EH (cell line): ENCODE data around the gene LAP3.
"Not testable (repeated sequence)": the region's sequence is repeated elsewhere in the genome, so short reads cannot be mapped to it uniquely, and the experiment has no call there.

Experiments
- DNase-seq: peaks from one replicate; pipeline ENCODE4 v3.0.0-alpha.2; 2015; ENCODE audit warnings: low read depth

LAP3 gene

DNA sequence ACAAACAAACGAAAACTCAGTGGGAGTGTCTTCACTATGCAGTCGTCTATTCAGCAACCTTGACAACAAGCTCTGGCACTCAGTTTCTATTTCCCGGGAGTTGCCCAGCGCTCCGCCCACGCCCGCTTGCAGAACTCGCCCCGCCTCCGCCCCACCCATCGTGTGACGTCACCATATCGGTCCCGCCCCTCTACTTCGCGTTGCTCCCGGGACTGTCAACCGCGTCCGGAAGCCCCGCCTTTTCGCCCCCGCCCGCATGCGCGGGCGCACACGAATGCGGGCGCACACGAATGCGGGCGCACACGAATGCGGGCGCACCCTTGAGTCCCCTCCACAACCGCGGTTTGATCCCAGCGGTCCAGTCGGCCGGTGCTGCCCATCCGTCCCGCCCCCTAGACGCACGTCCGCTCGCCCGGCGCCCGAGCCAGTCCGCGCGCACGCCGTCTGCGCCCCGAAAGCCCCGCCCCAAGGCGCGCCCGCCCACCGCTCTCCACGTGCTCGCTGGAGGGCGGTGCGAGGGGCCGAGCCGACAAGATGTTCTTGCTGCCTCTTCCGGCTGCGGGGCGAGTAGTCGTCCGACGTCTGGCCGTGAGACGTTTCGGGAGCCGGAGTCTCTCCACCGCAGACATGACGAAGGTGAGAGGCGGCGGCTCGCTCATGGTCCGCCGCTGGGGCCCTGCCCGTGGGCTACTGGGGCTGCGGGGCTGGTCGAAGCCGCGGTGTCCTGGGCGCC, at the start of gene LAP3:
LAP3 (plus strand) TSS at position 267 of the 733 bp plus-strand sequence; CDS start at position 535, 268 bp downstream.
- peak; percentile 96 for DNase-seq

DNA sequence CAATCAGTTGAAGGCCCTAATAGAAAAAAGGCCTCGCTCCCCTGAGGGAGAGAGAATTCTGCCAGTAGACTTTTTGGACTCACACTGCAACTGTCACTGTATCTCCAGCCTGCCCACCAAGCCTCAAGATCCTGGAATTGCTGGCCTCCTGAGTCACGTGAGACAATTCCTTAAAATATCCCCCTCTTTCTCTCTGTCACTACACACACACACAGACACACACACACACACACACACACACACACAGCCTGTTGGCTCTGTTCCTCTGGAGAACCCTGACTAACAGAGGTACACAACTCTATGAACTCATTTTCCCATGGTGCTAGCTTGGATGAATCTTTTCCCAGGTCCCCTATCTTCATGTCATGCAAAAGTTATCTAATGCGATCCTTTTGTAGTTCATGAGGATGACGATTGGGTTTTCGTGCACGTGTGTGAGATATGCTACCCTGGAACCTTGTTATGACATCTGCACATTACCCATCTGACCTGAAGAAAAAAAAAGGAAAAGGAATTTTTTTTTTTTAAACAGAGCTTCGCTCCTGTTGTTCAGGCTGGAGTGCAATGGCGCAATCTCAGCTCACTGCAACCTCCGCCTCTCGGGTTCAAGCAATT, 48.3 kb upstream of the LAP3 start:
- no peak for DNase-seq

DNA sequence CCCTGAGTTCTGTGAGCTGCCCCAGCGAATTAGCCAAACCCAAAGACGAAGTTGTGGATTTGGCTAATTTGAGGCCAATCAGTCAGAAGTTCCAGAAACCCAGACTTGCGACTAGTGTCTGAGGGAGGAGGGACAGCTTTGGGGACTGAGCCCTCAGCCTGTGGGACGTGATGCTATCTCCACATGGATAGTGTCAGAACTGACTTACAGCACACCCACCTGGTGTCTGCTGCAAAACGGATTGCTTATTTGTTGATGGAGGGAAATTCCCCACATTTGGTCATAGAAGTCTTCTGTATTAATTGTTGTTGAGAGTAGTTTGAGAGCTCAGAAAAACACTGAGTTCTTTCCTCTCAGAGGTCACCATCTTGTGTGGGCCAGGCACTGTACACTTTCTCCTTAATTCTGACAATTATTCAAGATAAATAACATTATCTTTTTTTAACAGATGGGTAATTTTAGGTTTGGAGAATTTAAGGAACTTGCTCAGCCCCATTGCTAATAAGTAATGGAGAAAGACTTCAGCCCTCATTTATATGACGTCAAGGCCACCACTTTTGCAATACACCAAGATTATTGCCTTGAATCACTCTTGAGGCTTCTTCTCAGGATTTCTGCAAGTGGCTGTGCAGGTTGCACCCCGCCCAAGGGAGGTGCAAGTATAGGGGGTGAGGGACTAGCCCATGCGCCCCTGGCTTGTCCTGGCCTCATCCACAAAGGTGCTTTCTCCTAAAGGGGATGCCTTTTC, 45.3 kb upstream of the LAP3 start:
- no peak for DNase-seq

DNA sequence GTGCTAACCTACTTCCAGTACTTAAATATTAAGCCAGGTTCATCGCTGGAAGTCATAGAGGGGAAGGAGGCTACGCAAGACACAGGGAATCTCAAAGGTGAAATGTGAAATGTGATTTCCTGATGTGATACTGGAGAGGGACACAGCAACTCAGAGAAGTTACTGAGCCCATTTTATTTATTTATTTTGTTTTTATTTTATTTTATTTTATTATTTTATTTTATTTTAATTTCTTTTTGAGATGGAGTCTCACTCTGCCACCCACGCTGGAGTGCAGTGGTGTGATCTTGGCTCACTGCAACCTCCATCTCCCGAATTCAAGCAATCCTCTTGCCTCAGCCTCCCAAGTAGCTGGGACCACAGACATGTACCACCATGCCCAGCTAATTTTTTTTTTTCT, 42.3 kb upstream of the LAP3 start:
- DNase-seq = no peak

DNA sequence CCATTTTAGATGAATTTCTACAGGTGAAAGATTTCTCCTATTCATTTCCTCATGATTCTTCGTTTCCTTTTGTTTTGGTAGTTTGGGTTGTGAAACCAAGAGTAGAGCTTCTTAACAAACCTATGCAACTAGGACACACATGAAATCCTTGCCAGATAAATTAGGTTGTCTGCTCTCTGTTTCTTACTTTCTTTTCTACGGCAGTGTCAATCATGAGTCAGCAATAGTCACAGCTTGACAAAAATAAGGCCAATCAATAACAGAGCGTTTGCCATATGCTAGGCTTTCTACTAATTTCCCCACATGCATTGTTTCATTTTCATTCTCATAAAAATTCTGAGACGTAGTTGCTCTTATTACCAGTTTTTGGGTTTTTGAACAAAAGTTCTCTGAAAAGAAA, 41.8 kb upstream of the LAP3 start:
- no peak for DNase-seq

DNA sequence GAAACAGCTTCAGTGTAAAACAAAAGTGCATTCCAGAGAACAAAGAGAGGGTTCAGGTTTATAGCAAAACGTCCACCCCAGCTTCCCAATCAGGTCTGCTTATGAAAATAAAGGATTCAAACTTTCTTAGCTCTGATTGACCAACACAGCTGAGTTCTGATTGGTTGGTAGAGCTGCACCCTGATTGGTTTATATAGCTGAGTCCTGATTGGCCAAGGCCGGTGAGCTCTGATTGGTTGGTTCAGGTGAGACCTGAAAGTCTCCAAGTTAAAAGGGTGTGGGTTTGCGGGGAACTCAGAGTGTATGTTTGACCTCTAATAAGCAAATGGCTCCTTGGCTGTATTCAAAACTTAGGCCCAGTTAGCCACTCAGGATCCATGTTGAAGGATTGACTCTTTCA, 41.1 kb upstream of the LAP3 start:
- peak; percentile 13 for DNase-seq

DNA sequence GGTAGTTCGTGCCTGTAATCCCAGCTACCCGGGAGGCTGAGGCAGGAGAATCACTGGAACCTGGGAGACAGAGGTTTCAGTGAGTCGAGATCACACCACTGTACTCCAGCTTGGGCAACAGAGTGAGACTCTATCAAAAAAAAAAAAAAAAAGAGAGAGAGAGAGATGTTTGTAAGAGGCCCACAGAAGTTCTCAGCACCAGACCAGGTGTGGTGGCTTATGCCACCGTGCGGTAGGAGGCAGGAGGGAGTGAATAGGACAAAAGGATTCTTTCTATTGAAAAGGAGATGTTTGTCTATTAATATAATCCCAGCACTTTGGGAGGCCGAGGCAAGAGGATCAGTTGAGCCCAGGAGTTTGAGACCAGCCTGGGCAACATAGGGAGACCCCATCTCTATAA, 39.9 kb upstream of the LAP3 start:
- not testable (repeated sequence) for DNase-seq

DNA sequence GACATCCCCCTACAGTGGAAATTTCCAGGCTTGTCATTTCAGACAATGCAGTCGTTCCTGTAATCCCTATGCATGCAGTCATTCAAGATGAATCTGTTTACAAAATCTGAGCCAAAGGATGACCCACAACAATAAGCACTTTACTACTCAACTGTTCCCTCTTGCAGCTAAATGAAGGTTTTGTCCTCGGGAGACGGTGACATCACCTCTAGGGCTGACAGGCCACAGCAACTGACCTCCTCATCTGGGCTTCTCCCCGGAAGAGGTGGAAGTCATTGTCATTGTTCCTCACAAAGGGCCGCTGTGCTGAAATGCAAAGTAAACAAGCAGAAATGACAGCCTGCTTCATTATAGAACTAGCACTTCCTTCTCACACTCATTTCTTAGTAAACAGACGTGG, 32.8 kb upstream of the LAP3 start:
- peak; percentile 16 for DNase-seq

DNA sequence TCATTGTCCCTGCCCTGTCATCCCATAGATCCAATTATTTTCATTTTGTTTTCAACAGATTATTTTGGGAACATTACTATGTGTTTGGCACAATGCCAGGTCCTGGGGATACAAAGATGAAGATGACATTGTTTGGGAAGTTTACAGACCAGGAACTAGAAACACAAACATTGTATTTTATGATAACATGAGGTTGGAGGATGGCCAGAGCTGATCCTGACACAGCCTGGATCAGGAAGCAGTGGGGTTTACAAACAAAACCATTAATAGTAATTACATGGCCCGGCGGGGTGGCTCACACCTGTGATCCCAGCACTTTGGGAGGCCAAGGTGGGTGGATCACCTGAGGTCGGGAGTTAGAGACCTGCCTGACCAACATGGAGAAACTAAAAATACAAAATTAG, 32.2 kb upstream of the LAP3 start:
- DNase-seq = no peak

DNA sequence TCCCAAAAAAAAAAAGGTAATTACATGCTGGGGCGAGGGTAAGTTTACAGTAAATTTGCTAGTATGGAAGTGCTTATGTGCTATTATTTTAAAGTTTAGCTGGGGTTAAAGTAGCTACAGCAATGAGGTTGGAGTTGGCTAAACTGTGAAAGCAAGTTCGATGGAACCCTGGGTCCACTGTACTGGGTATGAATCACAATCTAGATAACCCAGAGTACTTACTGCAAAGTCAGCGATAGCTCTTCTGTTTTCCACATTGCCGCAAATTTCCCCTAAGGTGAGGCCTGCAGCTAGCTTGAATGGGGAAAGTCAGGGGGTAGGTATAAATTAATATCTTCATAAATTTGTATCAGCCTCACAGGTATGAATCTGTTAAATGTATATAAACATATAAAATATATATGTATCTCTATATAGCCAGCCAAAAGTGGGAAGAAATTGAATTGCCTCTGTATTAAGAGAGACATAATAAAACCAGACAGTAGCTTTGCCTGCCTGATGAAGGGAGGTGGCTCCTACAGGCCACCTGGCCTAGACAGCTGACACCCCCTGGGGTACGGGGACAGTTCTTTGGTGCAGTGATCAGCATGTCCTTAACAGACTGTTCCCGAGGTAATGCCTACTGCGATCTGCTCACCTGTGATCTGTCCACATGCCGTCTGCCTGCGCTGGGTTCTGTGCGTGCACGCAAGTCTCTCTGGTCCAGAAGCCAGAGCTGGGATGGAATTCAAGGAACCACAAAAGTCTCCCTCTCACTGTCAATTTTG, 31.4 kb upstream of the LAP3 start:
- DNase-seq = no peak

DNA sequence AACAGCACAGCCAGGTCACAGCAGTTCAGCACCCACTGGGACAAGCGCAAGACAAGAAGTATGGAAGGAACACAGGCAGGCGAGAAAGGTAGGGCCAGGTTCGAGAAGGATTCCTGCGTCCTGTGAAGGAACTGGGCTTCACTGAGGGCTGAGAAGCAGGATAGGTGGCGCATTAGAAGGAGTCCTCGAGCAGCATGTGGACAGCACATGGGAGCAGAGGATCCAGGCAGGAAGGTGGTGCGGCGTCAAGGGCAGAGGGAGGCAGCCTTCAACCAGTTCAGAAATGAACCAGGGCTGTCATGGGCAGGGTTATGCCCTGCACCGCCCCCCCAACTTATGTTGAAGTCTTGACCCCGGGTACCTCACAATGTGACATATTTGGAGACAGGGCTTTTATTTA, 30.8 kb upstream of the LAP3 start:
- DNase-seq = no peak

DNA sequence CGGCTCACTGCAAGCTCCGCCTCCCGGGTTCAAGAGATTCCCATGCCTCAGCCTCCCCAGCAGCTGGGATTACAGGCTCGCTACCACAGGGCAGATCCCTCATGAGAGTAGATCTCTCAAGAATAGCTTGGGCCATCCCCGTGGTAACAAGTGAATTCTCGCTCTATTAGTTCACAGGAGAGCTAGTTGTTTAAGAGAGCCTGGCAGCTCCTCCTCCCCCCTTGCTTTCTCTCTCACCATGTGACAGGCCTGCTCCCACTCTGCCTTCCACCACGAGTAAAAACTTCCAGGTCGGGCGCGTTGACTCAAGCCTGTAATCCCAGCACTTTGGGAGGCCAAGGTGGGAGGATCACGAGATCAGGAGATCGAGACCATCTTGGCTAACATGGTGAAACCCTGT, 30.3 kb upstream of the LAP3 start:
- DNase-seq = no peak

DNA sequence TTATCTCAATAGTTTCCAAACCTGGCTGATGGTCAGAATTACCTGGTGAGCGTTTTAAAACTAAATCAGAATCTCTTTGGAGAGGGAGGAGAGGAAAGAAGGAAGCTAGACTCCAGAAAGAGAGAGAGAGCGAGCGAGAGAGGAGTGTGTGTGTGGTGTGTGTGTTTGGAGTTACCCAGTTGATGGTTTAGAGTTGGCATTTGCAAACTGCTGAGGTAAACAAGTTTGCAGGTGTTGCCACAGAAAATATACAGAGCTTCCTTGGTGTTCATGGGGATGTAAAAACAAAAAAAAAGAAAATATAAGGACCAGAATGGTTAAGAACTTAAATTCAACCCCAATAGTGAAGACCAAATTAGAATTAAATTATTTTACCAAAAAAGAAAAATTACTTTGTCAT, 26.4 kb upstream of the LAP3 start:
- no peak for DNase-seq

DNA sequence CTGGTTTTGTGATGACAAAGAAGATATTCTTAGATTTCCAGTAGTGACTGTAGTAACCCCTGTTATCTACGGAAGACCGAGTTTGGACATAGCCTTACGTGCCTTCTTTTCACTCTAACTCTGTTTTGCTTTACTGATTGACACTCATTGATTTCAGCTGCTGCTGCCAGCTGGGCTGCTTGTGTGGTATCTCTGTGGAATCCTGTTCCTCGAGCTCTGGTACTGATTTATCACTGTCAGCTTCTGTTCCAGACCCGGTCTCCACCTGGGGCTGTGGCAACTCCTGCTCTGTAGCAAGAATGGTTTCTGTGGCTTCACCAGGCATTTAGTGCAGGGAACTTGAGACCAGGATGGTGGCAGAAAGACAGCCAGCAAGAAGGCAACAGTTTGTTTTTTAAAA, 24.6 kb upstream of the LAP3 start:
- no peak for DNase-seq

DNA sequence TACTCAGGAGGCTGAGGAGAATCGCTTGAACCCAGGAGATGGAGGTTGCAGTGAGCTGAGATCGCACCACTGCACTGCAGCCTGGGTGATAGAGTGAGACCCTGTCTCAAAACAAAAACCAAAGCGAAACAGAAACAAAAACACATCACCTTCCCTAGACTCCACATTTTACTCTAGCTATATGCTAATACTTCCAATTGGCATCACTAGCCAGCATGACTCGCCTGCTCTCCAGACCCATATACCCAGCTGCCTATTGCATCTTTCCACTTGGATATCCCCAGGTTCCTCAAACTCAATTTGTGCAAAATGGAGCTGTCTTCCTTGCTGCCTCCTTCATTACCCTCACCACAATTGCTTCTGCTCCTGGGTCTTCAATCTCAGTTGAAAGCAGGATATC, 22.4 kb upstream of the LAP3 start:
- no peak for DNase-seq

DNA sequence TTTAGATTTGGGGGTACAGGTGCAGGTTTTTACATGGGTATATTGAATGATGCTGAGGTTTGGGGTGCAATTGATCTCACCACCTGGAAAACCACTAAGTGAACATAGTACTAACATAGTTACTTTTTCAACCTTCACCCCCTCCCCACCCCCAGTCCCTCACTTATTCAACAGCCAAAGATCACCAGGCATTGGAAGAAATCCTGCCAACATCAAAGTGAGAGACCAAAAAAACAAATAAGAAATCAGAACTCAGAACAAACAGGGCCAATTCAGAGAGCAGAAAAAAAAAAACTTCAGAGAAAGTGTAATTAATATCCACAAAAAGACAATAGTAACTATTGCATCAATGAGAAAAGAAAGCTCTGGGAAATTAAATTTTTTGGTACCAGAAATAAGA, 20.5 kb upstream of the LAP3 start:
- DNase-seq = no peak

DNA sequence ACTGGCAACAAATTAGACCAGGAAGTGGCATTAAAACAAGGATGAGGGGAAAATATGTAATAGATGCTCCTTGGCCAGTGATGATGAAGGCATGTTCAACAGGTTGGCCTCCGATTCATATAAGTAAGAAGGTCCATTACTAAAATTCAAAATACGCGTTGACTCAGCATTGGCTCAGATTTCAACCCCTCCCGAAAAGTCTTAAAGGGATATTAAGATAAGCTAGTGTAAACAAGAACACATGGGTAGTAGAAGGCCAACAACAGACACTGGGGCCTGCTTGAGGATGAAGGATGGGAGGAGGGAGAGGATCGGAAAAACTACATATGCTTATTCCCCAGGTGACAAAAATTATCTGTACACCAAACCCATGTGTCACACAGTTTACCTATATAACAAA, 19.1 kb upstream of the LAP3 start:
- no peak for DNase-seq

DNA sequence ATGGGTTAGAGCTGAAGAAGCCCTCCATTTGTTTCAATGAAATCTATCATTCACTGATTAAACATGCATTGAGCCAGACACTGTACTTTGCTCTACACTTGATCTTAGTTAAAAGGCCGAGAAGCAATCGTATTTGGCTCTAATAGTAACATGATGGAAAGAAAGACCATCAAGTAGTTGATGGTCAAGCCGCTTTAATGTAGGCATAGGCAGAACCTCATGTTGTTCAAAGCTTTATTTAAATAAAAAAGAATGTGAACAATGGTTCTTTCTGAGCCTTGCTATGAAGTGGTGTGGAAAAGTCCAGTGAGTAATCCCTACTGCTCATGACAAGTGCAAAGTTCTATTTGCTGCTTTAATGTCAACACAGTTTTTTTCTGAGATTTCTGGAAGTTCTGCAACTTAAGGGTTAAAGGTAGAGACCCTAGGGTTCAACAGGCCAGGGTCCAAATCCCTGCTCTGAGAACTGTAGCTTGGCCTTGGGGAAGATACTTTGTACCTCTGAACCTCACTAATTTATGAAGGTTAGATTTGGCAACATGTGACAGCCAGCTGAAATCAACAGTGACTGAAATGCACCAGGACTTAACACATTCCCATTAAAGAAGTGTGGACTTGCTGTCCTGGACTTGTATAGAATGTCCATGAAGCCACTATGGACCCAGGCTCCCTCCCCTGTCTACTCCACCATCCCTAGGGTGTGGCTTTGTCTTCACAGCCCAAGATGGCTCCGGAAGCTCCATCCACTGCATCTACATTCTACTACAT, 17.9 kb upstream of the LAP3 start:
- DNase-seq = no peak

DNA sequence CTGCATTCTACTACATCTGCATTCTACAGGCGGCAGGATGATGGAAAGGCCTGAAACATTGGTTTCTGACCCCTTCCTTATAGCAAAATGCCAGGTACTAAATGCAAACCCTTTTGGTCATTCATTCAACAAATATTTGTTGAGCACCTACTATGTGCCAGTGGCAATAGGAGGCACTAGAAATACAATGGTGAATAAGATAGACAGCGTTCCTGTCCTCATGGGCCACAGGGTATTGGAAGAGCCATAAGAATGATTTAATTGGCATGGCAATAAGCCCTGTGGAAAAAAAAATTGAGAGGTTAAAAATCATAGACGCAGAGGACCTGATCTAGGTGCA, 17.3 kb upstream of the LAP3 start:
- no peak for DNase-seq

DNA sequence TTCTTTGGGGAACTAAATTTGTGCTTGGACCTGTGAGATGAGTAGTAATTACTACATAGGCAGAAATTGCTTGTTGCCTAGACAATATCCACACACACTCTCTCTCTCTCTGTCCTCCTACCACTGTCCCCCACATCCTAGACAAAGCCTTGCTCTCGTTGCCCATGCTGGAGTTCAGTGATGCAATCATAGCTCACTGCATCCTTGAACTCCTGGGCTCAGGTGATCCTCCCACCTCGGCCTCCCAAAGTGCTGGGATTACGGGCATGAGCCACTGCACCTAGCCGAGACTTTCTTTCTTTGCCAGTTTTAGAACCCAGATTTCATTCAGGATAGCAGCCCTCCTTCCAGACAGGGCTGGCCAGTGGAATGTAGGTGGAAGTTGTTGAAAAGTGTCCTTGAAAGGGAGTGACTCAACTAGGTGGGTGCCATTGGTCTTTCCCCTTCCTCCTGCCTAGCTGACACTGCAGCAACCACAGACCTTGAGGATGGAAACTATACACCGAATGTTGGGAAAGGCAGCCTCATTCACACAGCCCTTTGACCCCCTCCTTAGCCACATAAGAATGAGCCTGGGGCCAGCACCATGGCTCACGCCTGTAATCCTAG, 16.8 kb upstream of the LAP3 start:
- no peak for DNase-seq

DNA sequence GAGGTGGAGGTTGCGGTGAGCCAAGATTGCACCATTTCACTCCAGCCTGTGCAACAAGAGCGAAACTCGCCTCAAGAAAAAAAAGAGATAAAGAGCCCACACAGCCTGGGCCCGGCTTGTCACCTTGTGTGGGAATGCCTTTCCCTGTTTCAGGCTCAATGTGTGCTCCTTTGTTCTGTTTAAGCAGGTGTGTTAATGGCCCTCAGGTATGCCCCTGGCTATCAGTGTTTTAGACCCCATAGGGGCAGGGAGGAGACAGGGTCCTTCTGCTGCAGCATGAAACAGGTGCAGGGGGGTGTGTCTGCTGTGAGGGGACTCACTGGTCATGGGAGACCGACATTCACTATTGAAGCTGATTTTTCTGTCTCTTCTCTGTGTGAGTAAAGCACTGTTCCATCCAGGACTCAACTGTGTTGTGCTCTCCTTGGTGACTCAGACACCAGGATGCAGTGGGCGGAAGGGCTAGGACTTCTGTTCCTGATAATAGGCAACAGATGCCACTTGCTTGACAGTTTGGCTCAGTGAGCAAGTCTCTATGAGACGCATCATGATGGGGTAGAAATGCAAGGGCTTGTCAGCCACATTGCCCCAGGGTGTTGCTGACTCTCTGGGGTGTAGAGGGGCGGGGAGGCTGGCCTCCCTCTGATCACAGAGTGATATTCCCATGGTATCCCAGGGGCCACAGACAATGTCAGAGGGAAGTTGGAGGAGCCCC, 15.6 kb upstream of the LAP3 start:
- peak; percentile 82 for DNase-seq
